Measurements from ENCODE around the gene PSAT1. TPM values are rescaled to one million over a fixed set of nuclear protein-coding genes. Genes with fewer than 3 reads are reported as not detected.
"Not testable (repeated sequence)": the region's sequence is repeated elsewhere in the genome, so short reads cannot be mapped to it uniquely, and the experiment has no call there.

The PSAT1 gene
- total RNA-seq: 66.5 TPM

DNA sequence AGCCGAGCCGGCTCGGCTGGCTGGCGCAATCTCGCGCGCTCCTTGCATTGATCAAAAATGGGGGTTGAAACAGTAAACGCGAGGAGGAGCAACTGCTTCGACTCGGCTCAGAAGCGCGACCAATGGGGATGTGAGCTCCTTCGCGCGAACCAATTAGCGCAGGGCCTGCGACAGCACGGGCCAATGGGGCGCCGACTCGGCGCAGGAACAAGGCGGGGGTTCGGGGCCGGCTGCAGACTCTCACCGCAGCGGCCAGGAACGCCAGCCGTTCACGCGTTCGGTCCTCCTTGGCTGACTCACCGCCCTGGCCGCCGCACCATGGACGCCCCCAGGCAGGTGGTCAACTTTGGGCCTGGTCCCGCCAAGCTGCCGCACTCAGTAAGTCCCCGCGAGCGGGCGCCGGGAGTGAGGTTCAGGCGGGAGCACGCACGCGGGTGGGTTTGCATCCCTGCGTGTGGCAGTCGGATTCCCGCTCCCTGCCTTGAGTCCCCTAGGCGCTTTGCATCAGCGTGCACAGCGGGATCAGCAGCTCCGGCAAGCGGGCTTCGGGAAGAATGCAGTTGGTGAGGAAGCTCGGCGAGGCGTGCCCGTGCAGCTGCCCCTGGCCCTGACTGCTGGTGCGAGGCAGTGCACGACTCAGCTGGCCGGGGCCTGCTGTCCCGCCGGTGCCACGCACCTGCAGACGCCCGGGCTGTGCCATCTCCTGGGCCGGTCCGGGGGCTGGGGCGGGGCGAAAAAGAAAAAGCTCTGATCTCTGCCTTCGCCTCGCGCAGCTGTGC lies at the start of gene PSAT1:
TSS of gene PSAT1 (plus strand) at position 233 of the 779 bp plus-strand sequence. CDS start at position 319, 86 bp downstream.
- ATAC-seq: peak; percentile 99

DNA sequence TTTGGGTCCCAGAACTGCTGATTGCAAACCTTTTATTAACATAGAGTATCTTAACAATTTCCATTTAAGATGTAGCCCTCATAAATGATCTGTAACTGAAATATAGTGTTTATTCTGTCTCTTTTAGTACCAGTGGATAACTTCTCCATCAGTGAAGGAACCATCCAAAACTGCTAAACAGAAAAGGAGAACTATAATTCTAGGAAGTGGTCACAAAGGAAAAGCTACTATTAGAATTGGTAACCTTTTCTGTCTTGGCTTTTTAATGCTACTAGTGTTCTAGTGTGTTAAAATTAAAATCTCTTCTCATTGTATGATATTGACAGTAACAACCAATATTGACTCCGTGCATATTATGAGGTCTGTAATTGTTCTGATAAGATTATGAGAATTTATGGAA lies 48.3 kb upstream of the PSAT1 start:
- ATAC-seq: no peak

DNA sequence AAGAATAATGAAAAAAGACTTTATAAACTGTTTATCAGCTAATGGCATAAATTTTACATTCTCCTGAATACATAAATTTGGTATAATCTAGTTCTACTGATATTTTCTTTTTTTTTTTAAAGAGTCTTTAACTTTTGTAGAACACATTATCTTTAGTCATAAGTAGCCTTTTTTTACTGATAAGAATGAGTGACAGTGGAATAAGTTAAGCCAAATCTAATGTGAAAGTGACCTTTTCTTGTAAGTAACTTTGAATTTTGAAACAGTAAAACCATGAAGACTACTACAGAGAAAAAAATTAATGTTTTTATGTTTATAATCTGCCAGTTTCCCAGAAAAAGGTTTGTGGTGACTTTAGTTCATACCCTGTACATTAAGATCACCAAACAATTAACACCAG lies 47.4 kb upstream of the PSAT1 start:
- no peak for ATAC-seq

DNA sequence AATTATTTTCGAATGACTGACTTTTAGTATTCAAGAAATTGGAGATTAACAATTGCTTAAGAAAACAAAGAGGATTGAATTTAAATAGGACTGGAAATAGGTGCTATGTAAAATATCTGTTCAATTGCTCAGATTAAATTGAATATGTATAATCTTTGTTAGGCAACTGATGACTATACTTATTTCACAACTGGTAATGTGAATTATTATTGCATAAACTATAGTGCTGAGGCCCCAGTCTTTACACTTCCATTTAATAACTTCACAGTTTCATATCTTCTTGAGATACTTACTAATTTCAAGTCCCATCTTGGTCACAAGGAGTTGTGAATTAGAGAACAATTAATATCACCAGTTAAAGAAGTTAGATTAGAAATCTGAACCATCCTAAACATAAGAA lies 44.3 kb upstream of the PSAT1 start:
- ATAC-seq: no peak

DNA sequence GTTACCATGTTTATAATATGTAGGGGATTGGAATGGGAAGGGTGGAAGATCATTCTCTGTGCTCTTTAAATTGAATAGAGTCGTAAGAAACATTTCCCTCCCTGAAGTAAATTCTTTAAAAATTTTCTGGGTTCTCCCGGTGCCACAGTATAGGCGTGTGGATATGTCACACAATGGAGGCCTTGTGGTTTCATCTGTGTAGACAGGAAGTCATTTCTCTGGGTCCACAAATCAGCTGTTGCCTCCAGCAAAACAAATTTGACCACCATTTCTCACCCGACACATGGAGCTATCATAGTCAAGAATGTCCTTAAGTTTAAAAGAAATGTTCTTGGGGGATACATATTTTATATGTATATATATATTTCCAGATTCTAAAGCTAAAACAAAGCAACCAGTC lies 43.6 kb upstream of the PSAT1 start:
- ATAC-seq: no peak

DNA sequence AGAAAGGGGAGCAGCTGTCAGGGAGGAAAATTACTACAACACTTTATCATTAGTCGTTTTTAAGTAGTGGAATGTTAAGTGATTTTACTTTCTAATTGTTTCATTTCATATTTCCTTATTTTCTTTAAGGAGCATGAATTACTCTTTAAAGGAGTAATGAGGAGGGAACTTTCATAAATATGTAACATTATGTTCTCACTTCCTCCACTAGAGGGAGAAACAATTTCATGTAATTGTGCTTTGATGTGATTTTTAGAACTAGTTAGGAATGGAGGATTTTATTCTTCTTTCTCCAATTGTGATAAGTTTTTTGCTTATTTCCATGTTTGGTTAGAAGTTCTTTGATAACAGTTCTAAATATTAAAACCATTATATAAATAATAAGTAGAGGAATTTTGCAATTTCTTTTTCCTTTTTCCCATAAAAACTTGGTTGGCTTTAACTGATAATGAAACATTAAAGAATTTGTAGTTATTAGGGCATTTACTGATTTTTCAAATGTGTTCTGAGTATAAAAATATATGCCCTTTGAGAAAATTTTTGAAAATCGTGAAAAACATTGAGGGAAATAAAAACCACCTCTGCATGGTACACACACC lies 35.4 kb upstream of the PSAT1 start:
- no peak for ATAC-seq

DNA sequence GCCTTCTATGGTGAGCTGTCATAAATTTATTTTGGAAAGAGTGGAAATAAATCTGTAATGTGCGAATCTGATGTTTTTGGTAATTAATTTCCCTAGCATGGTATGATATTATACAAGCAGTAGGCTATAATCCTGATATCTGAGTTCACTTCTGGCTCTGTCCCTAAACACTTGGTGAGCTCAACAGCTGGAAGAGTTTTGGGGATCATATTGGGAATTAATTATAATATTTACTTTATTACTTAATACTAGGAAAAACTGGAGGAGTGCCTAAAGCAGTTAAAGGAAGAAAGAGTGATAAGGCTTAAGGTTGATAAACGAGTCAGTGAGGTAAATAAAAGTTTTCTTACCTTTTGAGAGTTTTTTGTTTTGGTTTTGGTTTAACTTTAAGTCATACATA lies 34.3 kb upstream of the PSAT1 start:
- no peak for ATAC-seq

DNA sequence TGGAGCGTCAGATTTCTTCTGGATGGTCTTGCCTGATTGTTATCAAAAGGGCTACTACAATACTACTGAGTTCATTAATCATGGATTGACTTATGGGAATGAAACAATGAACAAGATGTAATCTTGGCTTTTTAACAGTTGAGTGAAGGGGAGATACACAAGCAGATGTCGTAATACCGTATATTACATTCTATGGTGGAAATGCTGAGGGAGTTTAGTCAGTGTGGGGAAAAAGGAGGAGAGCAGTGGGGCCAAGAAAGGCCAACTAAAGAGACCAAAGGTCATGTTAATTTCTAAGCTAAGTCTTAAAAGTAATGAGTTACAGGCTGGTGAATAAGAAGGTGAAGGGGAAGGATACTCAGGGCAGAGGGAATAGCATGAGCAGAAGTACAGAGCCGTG lies 29.0 kb upstream of the PSAT1 start:
- no peak for ATAC-seq

DNA sequence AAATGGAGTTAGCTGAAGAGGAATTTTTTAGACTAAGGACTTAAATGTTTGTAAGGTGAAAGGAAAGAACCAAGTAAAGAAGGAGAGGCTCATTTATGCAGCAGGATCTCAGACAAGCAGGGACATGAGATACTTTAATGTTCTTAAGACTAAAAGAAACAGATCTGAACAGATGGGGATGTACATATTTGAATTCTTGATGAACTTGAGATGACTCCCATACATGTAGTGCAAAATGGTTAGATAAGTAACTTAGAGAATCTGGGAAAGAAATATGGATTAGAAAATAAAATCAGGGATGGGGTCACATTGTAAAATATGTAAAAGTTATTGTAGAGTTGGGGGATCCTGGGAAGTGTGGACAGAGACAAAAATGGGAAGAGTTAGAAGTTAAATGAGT lies 27.1 kb upstream of the PSAT1 start:
- no peak for ATAC-seq

DNA sequence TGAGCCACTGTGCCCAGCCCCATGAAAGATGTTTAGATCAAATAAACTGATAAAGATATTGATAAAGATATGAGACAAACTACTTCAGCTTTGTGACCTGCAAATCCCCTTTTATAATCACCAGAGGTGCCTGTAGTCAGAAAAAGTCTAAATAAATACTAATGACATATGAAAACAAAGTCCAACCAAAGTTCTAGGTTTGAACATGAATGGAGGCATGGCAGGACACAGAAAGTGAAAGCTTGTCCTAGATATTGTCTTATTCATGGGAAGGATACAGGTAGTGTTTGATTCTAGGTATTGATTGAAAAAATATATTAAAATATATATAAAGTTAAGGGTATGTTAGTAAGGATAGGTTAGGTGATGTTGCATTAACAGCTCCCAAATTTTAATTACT lies 24.6 kb upstream of the PSAT1 start:
- ATAC-seq: no peak

DNA sequence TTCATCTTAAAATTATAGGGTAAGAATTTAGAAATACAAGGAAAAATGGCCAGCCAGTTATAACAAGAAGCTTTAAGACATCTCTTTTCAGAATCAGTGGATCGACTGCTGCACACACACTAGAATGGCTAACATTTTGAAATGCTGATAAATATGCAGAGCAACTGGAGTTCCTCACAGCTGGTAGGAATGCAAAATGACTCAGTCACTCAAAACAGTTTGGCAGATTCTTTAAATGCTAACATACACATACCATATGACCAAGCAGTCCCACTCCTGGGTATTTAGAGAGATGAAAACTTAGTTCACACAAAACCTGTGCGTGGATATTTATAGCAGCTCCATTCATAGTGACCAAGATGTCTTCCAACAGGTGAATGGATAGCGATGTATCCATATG lies 23.2 kb upstream of the PSAT1 start:
- no peak for ATAC-seq

DNA sequence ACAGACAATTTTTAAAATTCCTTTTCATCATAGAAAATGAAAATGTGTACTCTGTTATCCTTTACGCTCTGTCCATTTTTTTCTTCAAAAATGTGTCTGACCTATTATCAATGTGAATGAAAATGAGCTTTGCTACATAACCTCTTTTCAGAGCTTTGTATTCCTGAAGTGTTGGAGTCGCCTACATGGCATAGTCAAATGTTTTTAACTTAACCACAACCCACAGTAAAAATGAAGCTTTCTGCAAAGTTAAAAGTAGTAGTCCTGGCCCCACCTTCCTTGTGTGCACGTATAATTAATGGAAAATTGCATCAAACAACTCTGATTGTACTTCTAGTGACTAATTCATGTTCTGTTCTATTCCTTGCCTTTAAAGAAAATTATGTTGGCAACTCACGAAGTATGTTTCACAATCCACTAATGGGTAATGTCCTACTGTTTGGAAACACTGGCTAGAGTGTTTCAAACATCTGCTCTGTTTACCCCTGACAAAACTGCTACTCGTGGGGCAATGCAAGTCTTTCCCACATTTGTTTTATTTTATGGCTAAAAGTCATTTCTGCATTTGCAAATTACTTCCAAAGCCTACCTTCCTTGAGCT lies 18.6 kb upstream of the PSAT1 start:
- peak; percentile 91 for ATAC-seq

DNA sequence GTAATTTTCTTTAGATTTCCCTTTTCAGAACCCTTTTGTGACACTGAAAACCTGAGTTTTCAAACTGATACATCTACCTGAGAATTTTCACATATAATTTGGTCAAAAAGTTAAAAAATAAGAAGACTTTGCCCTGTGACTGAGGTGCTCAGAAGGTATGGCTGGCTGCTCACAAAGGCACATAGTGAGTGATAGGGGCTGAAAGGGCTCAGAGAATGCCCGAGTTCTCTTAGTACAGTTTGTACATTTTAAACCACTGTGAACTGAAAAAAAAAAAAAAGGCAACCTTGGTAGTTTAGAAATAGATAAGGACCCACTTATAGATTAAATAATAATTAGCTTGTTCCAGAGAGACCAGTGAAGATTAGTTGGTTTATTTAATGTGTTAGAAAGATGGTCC lies 18.1 kb upstream of the PSAT1 start:
- no peak for ATAC-seq

DNA sequence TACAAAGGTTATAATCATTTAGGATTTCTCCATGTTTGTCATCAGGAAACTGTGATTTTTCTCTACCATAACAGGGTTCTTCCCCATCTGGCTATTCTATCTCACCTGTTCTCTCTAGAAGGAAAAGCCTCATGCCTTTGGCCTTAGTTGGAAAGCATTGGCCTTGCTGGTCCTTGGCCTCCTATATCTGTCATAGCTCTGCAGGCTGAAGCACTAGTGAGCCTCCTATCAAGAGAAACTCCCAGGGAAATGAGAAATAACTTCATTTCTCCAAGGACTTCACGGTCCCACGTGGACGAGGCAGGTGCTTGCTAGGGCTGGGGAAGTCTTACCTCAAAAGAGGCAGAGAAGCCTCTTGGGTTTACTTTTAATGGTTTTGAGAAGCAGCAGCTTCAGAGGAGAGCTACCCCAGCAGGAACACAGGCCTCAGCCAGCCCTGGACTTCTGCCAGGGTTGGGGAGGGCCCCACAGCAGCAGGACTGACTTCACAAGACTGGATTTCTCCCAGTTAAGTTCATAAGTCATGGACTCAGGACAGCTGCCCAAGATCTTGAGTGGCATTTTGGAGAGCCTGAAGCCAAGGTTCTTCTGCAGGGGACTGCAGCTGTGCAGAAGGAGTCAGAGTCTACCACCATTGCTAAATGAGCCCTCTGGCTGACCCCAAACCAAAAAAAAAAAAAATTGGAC lies 15.8 kb upstream of the PSAT1 start:
- no peak for ATAC-seq

DNA sequence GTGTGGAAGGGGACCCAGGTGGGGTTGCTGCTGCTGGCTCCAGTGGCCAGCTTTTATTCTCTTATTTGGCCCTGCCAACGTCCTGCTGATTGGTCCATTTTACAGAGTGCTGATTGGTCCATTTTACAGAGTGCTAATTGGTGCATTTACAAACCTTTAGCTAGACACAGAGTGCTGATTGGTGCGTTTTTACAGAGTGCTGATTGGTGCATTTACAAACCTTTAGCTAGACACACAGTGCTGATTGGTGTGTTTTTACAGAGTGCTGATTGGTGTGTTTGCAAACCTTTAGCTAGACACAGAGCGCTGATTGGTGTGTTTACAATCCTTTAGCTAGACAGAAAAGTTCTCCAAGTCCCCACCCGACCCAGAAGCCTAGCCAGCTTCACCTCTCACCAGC lies 12.7 kb upstream of the PSAT1 start:
- not testable (repeated sequence) for ATAC-seq

DNA sequence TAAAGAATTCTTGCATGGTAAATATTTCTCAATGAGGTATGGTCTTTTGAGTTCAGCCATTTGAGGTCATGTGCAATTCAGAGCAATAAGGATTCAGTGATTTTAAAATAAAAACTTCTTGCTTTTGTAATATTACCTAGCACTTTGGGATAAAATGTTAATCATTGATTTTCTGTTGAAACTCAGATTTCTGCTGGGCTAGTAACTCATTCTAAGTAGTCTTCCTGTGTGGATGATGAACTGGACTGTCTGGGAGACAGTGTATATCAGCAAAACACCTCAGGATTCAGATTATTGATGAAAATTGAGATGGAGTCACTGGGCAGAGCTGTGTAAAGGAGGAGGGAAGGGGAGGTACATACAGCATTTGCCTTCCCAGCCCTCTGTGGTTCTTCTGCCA lies 10.8 kb upstream of the PSAT1 start:
- no peak for ATAC-seq

DNA sequence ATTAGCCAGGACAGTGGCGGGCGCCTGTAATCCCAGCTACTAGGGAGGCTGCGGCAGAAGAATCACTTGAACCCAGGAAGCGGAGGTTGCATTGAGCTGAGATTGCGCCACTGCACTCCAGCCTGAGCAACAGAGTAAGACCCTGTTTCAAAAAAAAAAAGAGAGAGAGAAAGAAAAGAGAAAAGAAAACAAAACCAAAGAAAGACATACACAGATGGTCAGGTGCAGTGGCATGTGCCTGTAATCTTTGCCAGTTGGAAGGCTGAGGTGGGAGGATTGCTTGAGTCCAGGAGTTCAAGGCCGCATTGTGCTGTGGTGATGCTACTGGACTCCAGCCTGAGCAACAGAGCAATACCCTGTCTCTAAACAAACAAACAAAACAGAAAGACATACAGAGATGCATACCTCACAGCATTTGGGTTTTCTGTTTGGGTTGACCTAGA lies 10.0 kb upstream of the PSAT1 start:
- ATAC-seq: no peak

DNA sequence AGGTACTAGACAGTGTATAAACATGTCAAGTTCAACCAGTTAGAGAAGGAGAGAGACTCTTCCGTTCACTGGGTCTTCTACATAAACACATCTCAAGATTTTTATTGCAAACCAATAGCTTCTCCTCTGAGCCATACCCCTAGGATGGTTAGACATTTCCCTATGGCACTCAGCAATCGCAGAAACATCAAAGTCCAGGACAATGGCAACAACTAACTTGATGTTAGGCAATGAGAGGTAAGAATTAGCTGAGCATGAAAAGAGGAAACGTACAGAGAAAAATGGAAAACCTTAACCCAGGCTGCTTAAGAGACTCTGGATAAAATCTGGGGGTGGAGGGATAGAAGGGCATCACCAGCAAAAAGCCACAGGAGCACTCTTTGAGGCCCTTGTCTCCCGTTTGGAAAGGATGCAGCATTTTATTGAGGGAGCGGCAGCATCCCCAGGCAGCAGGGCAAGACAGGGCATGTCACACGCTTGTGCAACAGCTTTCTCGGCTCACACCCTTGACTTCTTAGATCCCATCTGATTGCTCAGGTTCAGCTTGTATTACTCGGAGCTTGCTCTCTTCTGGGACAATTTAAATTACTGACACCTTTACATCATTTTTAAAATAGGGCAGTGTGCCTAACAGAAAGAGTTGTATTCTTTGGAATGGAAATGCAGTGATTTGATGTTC lies 8.6 kb upstream of the PSAT1 start:
- peak; percentile 97 for ATAC-seq

DNA sequence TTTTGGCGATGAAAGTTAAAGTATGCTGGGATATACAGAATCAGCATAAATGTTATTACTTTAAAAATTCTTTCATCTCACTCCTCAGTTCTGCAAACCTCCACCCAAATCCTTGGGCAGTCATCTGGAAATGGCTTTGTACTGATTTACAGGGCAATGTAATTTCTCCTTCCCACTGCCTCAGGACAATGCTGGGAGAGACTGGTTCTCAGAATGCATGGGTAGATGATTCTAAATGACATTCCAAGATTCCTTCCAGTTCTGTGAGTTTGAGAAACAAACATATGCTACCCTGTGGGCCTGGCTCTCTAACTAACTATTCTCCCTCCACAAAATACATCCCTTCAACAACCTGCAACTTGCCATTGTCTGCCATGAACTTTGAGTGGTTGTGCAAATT lies 7.5 kb upstream of the PSAT1 start:
- no peak for ATAC-seq

DNA sequence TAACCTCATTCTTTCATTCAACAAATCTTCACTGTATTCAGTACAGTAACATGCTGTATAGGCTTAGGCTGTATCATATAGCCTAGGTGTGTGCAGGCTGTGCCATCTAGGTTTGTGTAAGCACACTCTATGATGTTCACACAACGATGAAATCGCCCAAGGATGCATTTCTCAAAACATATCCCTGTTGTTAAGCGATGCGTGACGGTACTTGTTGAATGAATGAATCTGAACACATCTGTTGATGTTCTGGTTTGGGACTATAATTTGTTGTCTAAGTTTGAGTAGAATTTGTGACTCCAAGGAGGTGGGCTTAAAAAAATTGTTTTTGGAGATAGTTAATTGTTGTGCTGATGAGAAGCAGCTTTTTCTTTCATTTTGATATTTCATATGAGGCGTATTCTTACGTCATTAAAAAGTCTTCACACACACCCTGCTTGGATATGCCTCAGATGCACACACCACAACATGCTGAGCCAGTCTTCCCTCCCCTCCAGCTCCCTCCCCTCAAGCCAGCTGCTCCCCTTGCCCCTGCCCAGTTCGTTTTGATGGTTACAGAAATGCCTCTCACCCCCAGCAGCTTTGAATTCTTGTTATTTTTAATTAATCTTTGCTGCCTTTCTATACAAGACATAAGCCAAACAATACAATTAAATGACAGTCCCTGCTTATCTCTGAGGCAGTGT lies 5.5 kb upstream of the PSAT1 start:
- no peak for ATAC-seq

DNA sequence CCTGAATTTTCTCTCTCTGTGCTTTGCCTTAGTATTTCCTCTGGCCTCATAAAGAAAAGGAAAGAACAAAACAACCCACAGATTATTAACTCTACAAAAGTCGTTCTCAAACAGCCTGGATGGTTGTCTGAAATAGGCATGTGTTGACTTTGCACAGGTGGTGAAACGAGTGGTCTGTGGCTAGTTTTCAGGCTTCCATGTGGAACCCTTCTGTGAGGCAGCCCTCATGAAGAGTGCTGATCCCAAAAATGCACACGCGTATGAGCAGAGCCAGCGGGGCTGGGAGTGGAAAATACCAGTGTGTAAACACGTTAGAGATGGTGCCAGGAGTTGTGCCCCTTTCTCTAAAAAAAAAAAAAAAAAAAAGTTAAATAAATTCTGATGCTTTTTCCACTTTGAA lies 4.9 kb upstream of the PSAT1 start:
- ATAC-seq: no peak
